HEK293 (cell line): ENCODE results near the gene GPS1.

ENCODE experiments used
- ATF2 ChIP-seq: fragments of 450-650 bp; formaldehyde crosslinking; IDR thresholded peaks from 2 replicates; pipeline ENCODE4 v1.5.1; 2016; ENCODE audit warnings: missing biosample characterization, missing genetic modification characterization, low read depth
- GFI1B ChIP-seq: fragments of 450-650 bp; formaldehyde crosslinking; IDR thresholded peaks from 2 replicates; pipeline ENCODE4 v1.5.1; 2016; ENCODE audit warnings: missing biosample characterization, missing genetic modification characterization
- KLF1 ChIP-seq: fragments of 450-650 bp; formaldehyde crosslinking; IDR thresholded peaks from 2 replicates; pipeline ENCODE4 v1.5.1; 2016; ENCODE audit warnings: missing biosample characterization, missing genetic modification characterization
- KLF16 ChIP-seq: fragments of 450-650 bp; formaldehyde crosslinking; IDR thresholded peaks from 2 replicates; pipeline ENCODE4 v1.5.1; 2017; ENCODE audit warnings: missing biosample characterization, missing genetic modification characterization
- KLF8 ChIP-seq: fragments of 450-650 bp; formaldehyde crosslinking; IDR thresholded peaks from 2 replicates; pipeline ENCODE4 v1.5.1; 2016; ENCODE audit warnings: missing biosample characterization, missing genetic modification characterization
- PBX3 ChIP-seq: sonication (generic); formaldehyde crosslinking; IDR thresholded peaks from 2 replicates; pipeline ENCODE4 v1.8.1; 2022; ENCODE audit warnings: mild to moderate bottlenecking, moderate library complexity, missing genetic modification reagents
- PRDM4 ChIP-seq: fragments of 450-650 bp; formaldehyde crosslinking; IDR thresholded peaks from 2 replicates; pipeline ENCODE4 v1.5.1; 2017; ENCODE audit warnings: missing biosample characterization, missing genetic modification characterization
- ZBTB6 ChIP-seq: fragments of 450-650 bp; formaldehyde crosslinking; IDR thresholded peaks from 2 replicates; pipeline ENCODE4 v1.5.1; 2017; ENCODE audit warnings: missing biosample characterization, missing genetic modification characterization
- ZNF114 ChIP-seq: fragments of 450-650 bp; formaldehyde crosslinking; IDR thresholded peaks from 2 replicates; pipeline ENCODE4 v1.5.0; 2017; ENCODE audit warnings: missing biosample characterization, missing genetic modification characterization
- ZNF133 ChIP-seq: fragments of 450-650 bp; formaldehyde crosslinking; IDR thresholded peaks from 2 replicates; pipeline ENCODE4 v1.5.1; 2016; ENCODE audit warnings: missing biosample characterization, missing genetic modification characterization
- ZNF155 ChIP-seq: fragments of 450-650 bp; formaldehyde crosslinking; IDR thresholded peaks from 2 replicates; pipeline ENCODE4 v1.5.1; 2016; ENCODE audit warnings: missing biosample characterization, missing genetic modification characterization
- ZNF280D ChIP-seq: fragments of 450-650 bp; formaldehyde crosslinking; IDR thresholded peaks from 2 replicates; pipeline ENCODE4 v1.5.1; 2016; ENCODE audit warnings: missing biosample characterization, missing genetic modification characterization
- ZNF596 ChIP-seq: fragments of 450-650 bp; IDR thresholded peaks from 2 replicates; pipeline ENCODE4 v1.5.0; 2018; ENCODE audit warnings: missing biosample characterization, mild to moderate bottlenecking, missing genetic modification characterization, moderate library complexity
- ZNF623 ChIP-seq: fragments of 450-650 bp; formaldehyde crosslinking; IDR thresholded peaks from 2 replicates; pipeline ENCODE4 v1.5.1; 2016; ENCODE audit warnings: missing biosample characterization, missing genetic modification characterization
- ZNF664 ChIP-seq: fragments of 450-650 bp; formaldehyde crosslinking; IDR thresholded peaks from 2 replicates; pipeline ENCODE4 v1.5.1; 2016; ENCODE audit warnings: missing biosample characterization, missing genetic modification characterization
- ZNF747 ChIP-seq: fragments of 450-650 bp; formaldehyde crosslinking; IDR thresholded peaks from 2 replicates; pipeline ENCODE4 v1.5.1; 2016; ENCODE audit warnings: missing biosample characterization, missing genetic modification characterization
- ZSCAN16 ChIP-seq: fragments of 450-650 bp; formaldehyde crosslinking; IDR thresholded peaks from 2 replicates; pipeline ENCODE4 v1.5.1; 2016; ENCODE audit warnings: missing biosample characterization, missing genetic modification characterization

The GPS1 gene

GRCh38 chr17:82030470-82031302 is 21.0 kb upstream of the GPS1 start (continued):
- TF ChIP-seq PBX3, result peak; percentile 69; the same call in 1 of the 2 replicates
- no peak for TF ChIP-seq ZNF623 (tag by site-specific recombination)
- peak; percentile 40 for TF ChIP-seq KLF8 (tag by site-specific recombination)
- TF ChIP-seq ZNF664 (tag by site-specific recombination), result no peak
- TF ChIP-seq ZNF596 (tag by site-specific recombination), result no peak
- TF ChIP-seq ZSCAN16 (tag by site-specific recombination), result 0 out of 2 replicates have a peak, but pooled peaks have one; percentile 26
- no peak for TF ChIP-seq ZNF747 (tag by site-specific recombination)
- no peak for TF ChIP-seq ZNF133
- TF ChIP-seq PRDM4 (tag by site-specific recombination), result no peak
- TF ChIP-seq ZNF280D (tag by site-specific recombination), result no peak
- TF ChIP-seq ZBTB6, result no peak
- peak; percentile 40; the same call in 1 of the 2 replicates for TF ChIP-seq KLF1 (tag by site-specific recombination)
- TF ChIP-seq ZNF155 (tag by site-specific recombination), result no peak
- no peak for TF ChIP-seq ZNF114 (tag by site-specific recombination)
- no peak for TF ChIP-seq ATF2 (tag by site-specific recombination)
- peak; percentile 45 for TF ChIP-seq KLF16 (tag by site-specific recombination)
- no peak for TF ChIP-seq GFI1B (tag by site-specific recombination)
